Upper lobe of left lung (tissue), 4 donors: ENCODE results near the gene SP100.

ENCODE experiments used
- CTCF ChIP-seq, 6 experiments: fragments of 450-650 bp in 4 of 6; fragments of 200-600 bp in 2 of 6; sonication (generic) in 2 of 6; IDR thresholded peaks; one replicate each; pipeline ENCODE4 v1.5.1; 2016 to 2019; ENCODE audit warnings: antibody characterized with exemption in 6 of 6
- EP300 ChIP-seq, 4 donors: sonication (generic); formaldehyde crosslinking; IDR thresholded peaks; one replicate each; pipeline ENCODE4 v1.5.1; 2017; ENCODE audit warnings: antibody characterized with exemption in 4 of 4, control low read depth in 2 of 4
- POLR2A ChIP-seq, 4 donors: fragments of 450-650 bp; IDR thresholded peaks; one replicate each; pipeline ENCODE4 v1.5.1; 2016 to 2017; ENCODE audit warnings: antibody characterized with exemption in 4 of 4, mild to moderate bottlenecking in 2 of 4
- POLR2AphosphoS5 ChIP-seq, 2 donors: sonication (generic); formaldehyde crosslinking; IDR thresholded peaks; one replicate each; pipeline ENCODE4 v1.5.1; 2017; ENCODE audit warnings: antibody characterized with exemption in 2 of 2

- TF ChIP-seq POLR2A (IDR thresholded peaks at IDR 0.05) (no peak), POLR2AphosphoS5 (IDR thresholded peaks at IDR 0.05) (no peak), CTCF (IDR thresholded peaks at IDR 0.05) (no peak), EP300 (IDR thresholded peaks at IDR 0.05) (no peak)
Observed at GRCh38 chr2:230429513-230429912, 13.5 kb downstream of the SP100 start.
